ENCODE data around the gene FAT1.

The FAT1 gene

GRCh38 chr4:186722796-186723291, 812 bp downstream of the FAT1 start:
- DNase-seq: no peak

GRCh38 chr4:186719925-186720694, 3.5 kb downstream of the FAT1 start:
- no peak for DNase-seq

GRCh38 chr4:186717556-186717955, 6.1 kb downstream of the FAT1 start:
- no peak for DNase-seq

- no peak for DNase-seq
Observed at GRCh38 chr4:186715077-186715476, 8.6 kb downstream of the FAT1 start.

GRCh38 chr4:186714006-186714675, 9.5 kb downstream of the FAT1 start:
- DNase-seq: no peak

- DNase-seq: no peak
Observed at GRCh38 chr4:186712690-186713089, 11.0 kb downstream of the FAT1 start.

GRCh38 chr4:186710521-186711119, 13.0 kb downstream of the FAT1 start:
- DNase-seq: no peak

GRCh38 chr4:186709517-186709916, 14.1 kb downstream of the FAT1 start:
- no peak for DNase-seq

- DNase-seq: no peak
Observed at GRCh38 chr4:186708554-186708953, 15.1 kb downstream of the FAT1 start.

GRCh38 chr4:186707996-186708395, 15.7 kb downstream of the FAT1 start:
- DNase-seq: no peak

- no peak for DNase-seq
Observed at GRCh38 chr4:186707574-186707973, 16.1 kb downstream of the FAT1 start.

- DNase-seq: no peak
Observed at GRCh38 chr4:186704057-186704456, 19.6 kb downstream of the FAT1 start.

- DNase-seq: no peak
Observed at GRCh38 chr4:186703510-186703909, 20.1 kb downstream of the FAT1 start.

GRCh38 chr4:186702940-186703339, 20.7 kb downstream of the FAT1 start:
- no peak for DNase-seq

GRCh38 chr4:186702297-186702696, 21.4 kb downstream of the FAT1 start:
- no peak for DNase-seq

GRCh38 chr4:186701788-186702187, 21.9 kb downstream of the FAT1 start:
- DNase-seq: no peak

- no peak for DNase-seq
Observed at GRCh38 chr4:186701273-186701672, 22.4 kb downstream of the FAT1 start.

GRCh38 chr4:186700746-186701145, 22.9 kb downstream of the FAT1 start:
- DNase-seq: no peak

- DNase-seq: no peak
Observed at GRCh38 chr4:186699881-186700397, 23.7 kb downstream of the FAT1 start.

GRCh38 chr4:186699298-186699697, 24.4 kb downstream of the FAT1 start:
- no peak for DNase-seq

- DNase-seq: no peak
Observed at GRCh38 chr4:186698525-186698924, 25.1 kb downstream of the FAT1 start.

GRCh38 chr4:186698028-186698427, 25.6 kb downstream of the FAT1 start:
- DNase-seq: no peak

GRCh38 chr4:186695392-186695791, 28.3 kb downstream of the FAT1 start:
- DNase-seq: no peak

- no peak for DNase-seq
Observed at GRCh38 chr4:186693894-186694293, 29.8 kb downstream of the FAT1 start.

Data from KG1 (cell line).